H1 (cell line): Measurements from ENCODE around the gene USF1. TPM values are rescaled to one million over a fixed set of nuclear protein-coding genes. Genes with fewer than 3 reads are reported as not detected.

Experiments used
- CTCF ChIA-PET: fragments of 300-600 bp; sonication (Branson Sonifier 250); formaldehyde crosslinking; loops from one replicate; lab custom pipeline; 2021; ENCODE audit not compliant: partially characterized antibody; lab: Charles Lee
- POLR2A ChIA-PET: fragments of 300-600 bp; sonication (Branson Sonifier 250); formaldehyde crosslinking; loops from one replicate; lab custom pipeline; 2021; ENCODE audit warnings: inconsistent platforms; ENCODE audit not compliant: partially characterized antibody; lab: Charles Lee
- DNase-seq, 2 experiments: peaks; one replicate each; pipeline versions ENCODE4 v3.0.0 to v3.0.0-alpha.2; 2010 to 2022; ENCODE audit warnings: low spot score in 2 of 2, low read depth in 1 of 2, mixed read lengths in 1 of 2
- FAIRE-seq: peaks from 2 replicates; lab custom pipeline; 2011; peaks lifted over from hg19 to GRCh38; lab: Jason Lieb, UNC
- H2AFZ ChIP-seq: 2 replicates; pipeline ENCODE4 v1.8.1; 2012; ENCODE audit warnings: low read length, inconsistent platforms
- H2AK5ac ChIP-seq: 2 replicates; pipeline ENCODE4 v1.6.1; 2013; ENCODE audit warnings: low read depth, low read length
- H2BK120ac ChIP-seq: replicated peaks from 2 replicates; pipeline ENCODE3; 2013; ENCODE audit warnings: low read depth, low read length, inconsistent platforms
- H2BK12ac ChIP-seq: 2 replicates; pipeline ENCODE4 v1.6.1; 2013; ENCODE audit warnings: low read depth, low read length
- H2BK15ac ChIP-seq: 2 replicates; pipeline ENCODE4 v1.6.1; 2013; ENCODE audit warnings: low read length
- H2BK20ac ChIP-seq: 2 replicates; pipeline ENCODE4 v1.6.1; 2013; ENCODE audit warnings: low read length
- H2BK5ac ChIP-seq: 2 replicates; pipeline ENCODE4 v1.6.1; 2013; ENCODE audit warnings: low read depth, low read length
- H3K14ac ChIP-seq: 2 replicates; pipeline ENCODE4 v1.6.1; 2013; ENCODE audit warnings: inconsistent platforms; ENCODE audit not compliant: insufficient read length
- H3K18ac ChIP-seq: 2 replicates; pipeline ENCODE4 v1.6.1; 2013; ENCODE audit warnings: low read length; ENCODE audit errors: extremely low read depth
- H3K23ac ChIP-seq: 2 replicates; pipeline ENCODE4 v1.6.1; 2013; ENCODE audit warnings: inconsistent platforms; ENCODE audit not compliant: insufficient read length
- H3K23me2 ChIP-seq: 2 replicates; pipeline ENCODE4 v1.6.1; 2013; ENCODE audit warnings: low read depth, low read length
- H3K27ac ChIP-seq: 2 replicates; pipeline ENCODE4 v1.6.1; 2011; ENCODE audit warnings: low read depth, low read length, inconsistent platforms
- H3K27me3 ChIP-seq, 4 experiments: replicated peaks in 1 of 4; 1 replicate in 1 of 4; 2 replicates in 3 of 4; pipeline versions ENCODE4 v1.6.1 to v1.8.1; 2011 to 2013; ENCODE audit warnings: low read length in 3 of 4, mild to moderate bottlenecking in 3 of 4, inconsistent platforms in 2 of 4, mixed read lengths in 2 of 4, moderate library complexity in 1 of 4; ENCODE audit not compliant: control insufficient read depth in 3 of 4, insufficient read depth in 3 of 4; ENCODE audit errors: extremely low read depth in 1 of 4
- H3K36me3 ChIP-seq, 4 experiments: 2 replicates each; pipeline versions ENCODE4 v1.6.1 to v1.8.1; 2011 to 2013; ENCODE audit warnings: mild to moderate bottlenecking in 4 of 4, low read length in 3 of 4, moderate library complexity in 2 of 4, control low read depth in 1 of 4, inconsistent platforms in 1 of 4; ENCODE audit not compliant: insufficient read depth in 4 of 4, control insufficient read depth in 2 of 4
- H3K4ac ChIP-seq: replicated peaks from 2 replicates; pipeline ENCODE3; 2013; ENCODE audit warnings: low read length, low read depth, mixed read lengths, inconsistent platforms; ENCODE audit not compliant: insufficient read length
- H3K4me1 ChIP-seq, 4 experiments: replicated peaks in 1 of 4; 1 replicate in 1 of 4; 2 replicates in 3 of 4; pipeline versions ENCODE4 v1.6.1 to v1.8.1; 2011 to 2013; ENCODE audit warnings: low read length in 3 of 4, inconsistent platforms in 2 of 4, mixed read lengths in 1 of 4; ENCODE audit not compliant: insufficient read depth in 4 of 4, control insufficient read depth in 3 of 4
- H3K4me2 ChIP-seq, 2 experiments: 2 replicates each; pipeline versions ENCODE4 v1.6.1 to v1.8.1; 2011 to 2013; ENCODE audit warnings: low read depth in 2 of 2, low read length in 2 of 2, control low read depth in 1 of 2, inconsistent platforms in 1 of 2, mild to moderate bottlenecking in 1 of 2; ENCODE audit not compliant: insufficient read depth in 1 of 2
- H3K4me3 ChIP-seq, 4 experiments: fragments of 200-600, 300-600 bp in 1 of 4; sonication (generic), shearing (Covaris generic), sonication (Bioruptor Twin) in 1 of 4; 2 replicates each; pipeline versions ENCODE4 v1.5.1 to v1.8.1; 2011 to 2016; ENCODE audit warnings: low read length in 4 of 4, low read depth in 3 of 4, control low read depth in 2 of 4, inconsistent platforms in 2 of 4, mild to moderate bottlenecking in 2 of 4, mixed read lengths in 1 of 4, moderate library complexity in 1 of 4; ENCODE audit not compliant: insufficient read depth in 2 of 4; ENCODE audit errors: extremely low read depth in 1 of 4
- H3K56ac ChIP-seq: replicated peaks from 2 replicates; pipeline ENCODE3; 2013; ENCODE audit warnings: low read depth, mild to moderate bottlenecking, mixed read lengths, low read length, inconsistent platforms; ENCODE audit not compliant: insufficient read length
- H3K79me1 ChIP-seq: 2 replicates; pipeline ENCODE4 v1.6.1; 2013; ENCODE audit warnings: low read depth, low read length, control low read depth
- H3K79me2 ChIP-seq, 2 experiments: 2 replicates each; pipeline versions ENCODE4 v1.6.1 to v1.8.1; 2012 to 2013; ENCODE audit warnings: low read length in 2 of 2, mild to moderate bottlenecking in 2 of 2, inconsistent platforms in 1 of 2; ENCODE audit not compliant: insufficient read depth in 2 of 2, control insufficient read depth in 1 of 2
- H3K9ac ChIP-seq, 4 experiments: replicated peaks in 1 of 4; 1 replicate in 1 of 4; 2 replicates in 3 of 4; pipeline versions ENCODE4 v1.6.1 to v1.8.1; 2011 to 2013; ENCODE audit warnings: low read depth in 3 of 4, low read length in 3 of 4, control low read depth in 2 of 4, mild to moderate bottlenecking in 2 of 4, moderate library complexity in 2 of 4, inconsistent platforms in 1 of 4; ENCODE audit errors: extremely low read depth in 1 of 4
- H3K9me3 ChIP-seq, 2 experiments: 2 replicates each; pipeline versions ENCODE4 v1.6.1 to v1.8.1; 2012 to 2013; ENCODE audit warnings: mild to moderate bottlenecking in 2 of 2, moderate library complexity in 2 of 2, control low read depth in 1 of 2, inconsistent platforms in 1 of 2, low read depth in 1 of 2, low read length in 1 of 2, mixed read lengths in 1 of 2; ENCODE audit not compliant: insufficient read depth in 2 of 2
- H4K20me1 ChIP-seq, 2 experiments: replicated peaks in 1 of 2; 2 replicates each; pipeline versions ENCODE3 to v1.8.1; 2011 to 2013; ENCODE audit warnings: inconsistent platforms in 2 of 2, low read length in 2 of 2, mild to moderate bottlenecking in 1 of 2; ENCODE audit not compliant: insufficient read depth in 2 of 2, control insufficient read depth in 1 of 2
- H4K5ac ChIP-seq: 2 replicates; pipeline ENCODE4 v1.6.1; 2013; ENCODE audit warnings: low read length, low read depth, mixed read lengths, inconsistent platforms; ENCODE audit not compliant: insufficient read length
- H4K8ac ChIP-seq: 2 replicates; pipeline ENCODE4 v1.8.0; 2013; ENCODE audit warnings: mild to moderate bottlenecking, moderate library complexity, low read length, inconsistent platforms; ENCODE audit not compliant: insufficient read depth; ENCODE audit errors: extremely low read depth
- H4K91ac ChIP-seq: replicated peaks from 2 replicates; pipeline ENCODE3; 2013; ENCODE audit warnings: low read length, mixed read lengths, inconsistent platforms; ENCODE audit not compliant: insufficient read length
- BACH1 ChIP-seq: IDR thresholded peaks from 2 replicates; pipeline ENCODE4 v1.6.1; 2012; ENCODE audit warnings: low read length, improper control_type of control experiment
- GABPA ChIP-seq: IDR thresholded peaks from 2 replicates; pipeline ENCODE4 v1.6.1; 2011; ENCODE audit warnings: mild to moderate bottlenecking, low read length, moderate library complexity, borderline replicate concordance; ENCODE audit not compliant: insufficient read depth
- RAD21 ChIP-seq, 2 experiments: IDR thresholded peaks in 1 of 2; conservative IDR thresholded peaks in 1 of 2; 2 replicates each; pipeline ENCODE4 v1.6.1; 2011; ENCODE audit warnings: low read depth in 2 of 2, low read length in 2 of 2, improper control_type of control experiment in 1 of 2, inconsistent platforms in 1 of 2, mild to moderate bottlenecking in 1 of 2, moderate library complexity in 1 of 2
- SIX5 ChIP-seq: IDR thresholded peaks from 2 replicates; pipeline ENCODE4 v1.6.1; 2011; ENCODE audit warnings: mild to moderate bottlenecking, low read depth, low read length
- WGBS, 2 experiments: shearing (Covaris generic) in 1 of 2; methylation state at CpG; one replicate each; pipeline versions ENCODE4 v1.1.6 to v1.1.7; 2013 to 2015; ENCODE audit warnings: low lambda C conversion rate in 2 of 2, mixed read lengths in 2 of 2, inconsistent platforms in 1 of 2, low coverage in 1 of 2, missing lambda C conversion rate in 1 of 2; ENCODE audit not compliant: insufficient replicate concordance in 2 of 2, insufficient coverage in 1 of 2, insufficient read length in 1 of 2; ENCODE audit errors: extremely low coverage in 1 of 2, missing lambda C conversion rate in 1 of 2; 5-methylcytosine and 5-hydroxymethylcytosine counted together
- polyA plus RNA-seq, 7 experiments: library from polyadenylated mRNA; depleted of rRNA in 3 of 7; stranded (reverse) in 5 of 7; unstranded in 2 of 7; fragments of >200 nt in 5 of 7; fragments of 200-250 nt in 2 of 7; gene quantifications; 1 replicate in 5 of 7; 2 replicates in 1 of 7; 4 replicates in 1 of 7; pipeline versions ENCODE4 v1.2.1 to v1.2.3, GENCODE V29; 2011 to 2013; ENCODE audit warnings: missing spikeins in 2 of 7, mixed read lengths in 2 of 7
- total RNA-seq: library from RNA; stranded (reverse); fragmentation: NEBNext Ultra II Directional; extraction: Animal tissue kit (Norgen Biotek cat#: 25700); gene quantifications from 2 replicates; pipeline ENCODE4 v1.2.1, GENCODE V29; 2021

The USF1 gene
- total and polyA plus RNA-seq, 2 of the 8 experiments (the other 6 are each of a cell fraction or from before 2014, with no cell fraction given), result 45.7 to 68.9 TPM

DNA sequence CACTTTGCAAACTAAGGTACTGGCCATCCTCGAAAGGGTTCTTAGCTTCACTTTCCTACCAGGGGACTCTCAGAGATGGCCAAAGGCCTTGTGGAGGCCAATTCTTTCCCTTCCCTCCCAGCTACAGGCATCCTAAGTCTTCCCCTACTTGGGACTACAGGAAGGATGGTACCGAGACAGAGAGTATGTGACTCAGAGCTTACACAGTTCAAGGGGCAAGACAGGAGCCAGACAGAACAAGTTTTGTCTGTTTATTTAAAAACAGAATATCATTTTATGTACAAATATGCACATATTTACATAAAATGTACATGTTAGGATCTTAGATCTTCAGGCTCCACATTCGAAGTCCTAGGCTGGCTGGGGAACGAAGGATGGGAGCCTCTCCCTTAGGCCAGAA, 25.0 kb upstream of the USF1 start:
- peaks cover 0 to 3% of the 10 kb centered on the region in 2 experiments for H4K20me1 ChIP-seq
- H3K23ac ChIP-seq, result no peak overlapping the region
- H4K8ac ChIP-seq, result no peak overlapping the region
- H3K23me2 ChIP-seq, result no peaks in the 10 kb centered on the region
- no peak overlapping the region for H2BK5ac ChIP-seq
- H3K18ac ChIP-seq, result no peak overlapping the region
- no peak overlapping the region for H2AK5ac ChIP-seq
- DNase-seq, result no peak
- CTCF ChIA-PET, result interaction anchor here (0.6 to 17.8 kb wide), 18 partner anchors 10 to 240 kb away, joined by 3 to 282 read pairs (median 4); partner anchors contain the start of genes KLHDC9, NECTIN4, TSTD1 and USF1
- POLR2A ChIA-PET, result interaction anchor here (0.8 to 2.5 kb wide), 6 partner anchors 11 to 159 kb away, joined by 3 to 6 read pairs (median 4); partner anchors contain the start of genes TSTD1 and USF1
- H3K79me1 ChIP-seq, result no peaks in the 10 kb centered on the region
- H3K4me1 ChIP-seq, result peaks cover 0 to 8% (median 3%) of the 10 kb centered on the region in 4 experiments; a peak in 3 of 7 replicates
- no peak overlapping the region for H3K27ac ChIP-seq
- H2BK20ac ChIP-seq, result no peak overlapping the region
- no peak for TF ChIP-seq GABPA
- no peak for TF ChIP-seq BACH1
- no peak for TF ChIP-seq RAD21 (IDR thresholded peaks at IDR 0.05 in 1 of 2, conservative IDR thresholded peaks at IDR 0.05 in 1 of 2; ENCODE audit: low read depth in 2 of 2, low read length in 2 of 2)
- no peak for TF ChIP-seq SIX5
- no peak overlapping the region for H3K9ac ChIP-seq
- H3K79me2 ChIP-seq, result no peaks in the 10 kb centered on the region
- H4K91ac ChIP-seq, result no peak overlapping the region
- 89% methylated on average over 4 of the region's 4 CpGs; no CpG with 5 or more reads in 1 of the 2 experiments for WGBS, 2 experiments
- no peaks in the 10 kb centered on the region for H3K9me3 ChIP-seq
- H2AFZ ChIP-seq, result no peak overlapping the region
- no peak overlapping the region for H2BK15ac ChIP-seq
- no peaks in the 10 kb centered on the region for H3K36me3 ChIP-seq
- no peak for FAIRE-seq
- no peak overlapping the region for H3K56ac ChIP-seq
- no peak overlapping the region for H2BK120ac ChIP-seq
- H3K4me2 ChIP-seq, result no peak overlapping the region
- no peak overlapping the region for H3K4ac ChIP-seq
- no peak overlapping the region for H2BK12ac ChIP-seq
- H3K14ac ChIP-seq, result no peak overlapping the region
- H3K27me3 ChIP-seq, result no peaks in the 10 kb centered on the region
- H3K4me3 ChIP-seq, result no peak overlapping the region
- H4K5ac ChIP-seq, result no peak overlapping the region
